ENCODE measurements around the gene EIF4A3.

Gene EIF4A3

DNA sequence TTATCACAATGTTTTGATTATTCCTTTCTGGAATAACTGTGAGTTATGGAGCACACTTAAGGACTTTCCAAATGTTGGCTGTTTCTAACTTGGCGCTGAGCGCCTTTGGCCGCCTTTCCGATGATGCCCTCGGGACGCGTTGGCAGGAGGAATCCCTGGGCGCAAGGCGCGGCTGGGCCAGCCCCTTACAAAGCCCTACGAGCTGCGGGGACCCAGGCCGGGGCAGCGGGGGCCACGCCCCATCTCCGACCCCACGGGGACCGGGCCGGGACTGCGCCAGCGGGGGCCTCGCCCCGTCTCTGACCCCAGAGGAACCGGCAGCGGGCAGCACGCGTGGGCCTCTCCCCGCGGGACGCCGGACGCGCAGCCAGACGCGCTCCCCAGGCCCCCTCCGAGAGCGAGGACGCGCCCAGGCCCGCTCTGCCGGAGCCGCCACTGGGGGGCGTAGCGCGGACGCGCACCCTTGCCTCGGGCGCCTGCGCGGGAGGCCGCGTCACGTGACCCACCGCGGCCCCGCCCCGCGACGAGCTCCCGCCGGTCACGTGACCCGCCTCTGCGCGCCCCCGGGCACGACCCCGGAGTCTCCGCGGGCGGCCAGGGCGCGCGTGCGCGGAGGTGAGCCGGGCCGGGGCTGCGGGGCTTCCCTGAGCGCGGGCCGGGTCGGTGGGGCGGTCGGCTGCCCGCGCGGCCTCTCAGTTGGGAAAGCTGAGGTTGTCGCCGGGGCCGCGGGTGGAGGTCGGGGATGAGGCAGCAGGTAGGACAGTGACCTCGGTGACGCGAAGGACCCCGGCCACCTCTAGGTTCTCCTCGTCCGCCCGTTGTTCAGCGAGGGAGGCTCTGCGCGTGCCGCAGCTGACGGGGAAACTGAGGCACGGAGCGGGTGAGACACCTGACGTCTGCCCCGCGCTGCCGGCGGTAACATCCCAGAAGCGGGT, 45.6 kb downstream of the EIF4A3 start, which contains the start of gene GAA:
GAA (plus strand) TSS at position 571 of the 935 bp plus-strand sequence. CDS start 3,006 bp downstream, outside the sequence.
- peak within 1 kb of the TSS; percentile 78 for H3K4me3 ChIP-seq (ENCODE audit: low read depth, low read length)
- peak; percentile 22 for DNase-seq (ENCODE audit: low read depth)
- TF ChIP-seq, protein P1, sequence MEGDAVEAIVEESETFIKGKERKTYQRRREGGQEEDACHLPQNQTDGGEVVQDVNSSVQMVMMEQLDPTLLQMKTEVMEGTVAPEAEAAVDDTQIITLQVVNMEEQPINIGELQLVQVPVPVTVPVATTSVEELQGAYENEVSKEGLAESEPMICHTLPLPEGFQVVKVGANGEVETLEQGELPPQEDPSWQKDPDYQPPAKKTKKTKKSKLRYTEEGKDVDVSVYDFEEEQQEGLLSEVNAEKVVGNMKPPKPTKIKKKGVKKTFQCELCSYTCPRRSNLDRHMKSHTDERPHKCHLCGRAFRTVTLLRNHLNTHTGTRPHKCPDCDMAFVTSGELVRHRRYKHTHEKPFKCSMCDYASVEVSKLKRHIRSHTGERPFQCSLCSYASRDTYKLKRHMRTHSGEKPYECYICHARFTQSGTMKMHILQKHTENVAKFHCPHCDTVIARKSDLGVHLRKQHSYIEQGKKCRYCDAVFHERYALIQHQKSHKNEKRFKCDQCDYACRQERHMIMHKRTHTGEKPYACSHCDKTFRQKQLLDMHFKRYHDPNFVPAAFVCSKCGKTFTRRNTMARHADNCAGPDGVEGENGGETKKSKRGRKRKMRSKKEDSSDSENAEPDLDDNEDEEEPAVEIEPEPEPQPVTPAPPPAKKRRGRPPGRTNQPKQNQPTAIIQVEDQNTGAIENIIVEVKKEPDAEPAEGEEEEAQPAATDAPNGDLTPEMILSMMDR (IDR thresholded peaks at IDR 0.05; ENCODE audit: low read depth, low read length, missing control alignments): peak; percentile 81

- H3K4me3 ChIP-seq (ENCODE audit: low read depth, low read length): no peak overlapping the region
- no peak for DNase-seq (ENCODE audit: low read depth)
- TF ChIP-seq, protein P1 (IDR thresholded peaks at IDR 0.05; ENCODE audit: low read depth, low read length, missing control alignments): no peak
Measured at GRCh38 chr17:80100035-80100323, 46.9 kb downstream of the EIF4A3 start.

GRCh38 chr17:80099291-80100034, 47.5 kb downstream of the EIF4A3 start:
- H3K4me3 ChIP-seq (ENCODE audit: low read depth, low read length): no peak overlapping the region
- TF ChIP-seq, protein P1 (IDR thresholded peaks at IDR 0.05; ENCODE audit: low read depth, low read length, missing control alignments): no peak
- no peak for DNase-seq (ENCODE audit: low read depth)

GRCh38 chr17:80097844-80098691, 48.9 kb downstream of the EIF4A3 start:
- DNase-seq (ENCODE audit: low read depth): no peak
- no peak overlapping the region for H3K4me3 ChIP-seq (ENCODE audit: low read depth, low read length)
- TF ChIP-seq, protein P1 (IDR thresholded peaks at IDR 0.05; ENCODE audit: low read depth, low read length, missing control alignments): no peak

- no peak overlapping the region for H3K4me3 ChIP-seq (ENCODE audit: low read depth, low read length)
- DNase-seq (ENCODE audit: low read depth): no peak
- TF ChIP-seq, protein P1 (IDR thresholded peaks at IDR 0.05; ENCODE audit: low read depth, low read length, missing control alignments): no peak
Measured at GRCh38 chr17:80097127-80097621, 49.8 kb downstream of the EIF4A3 start.

DNA sequence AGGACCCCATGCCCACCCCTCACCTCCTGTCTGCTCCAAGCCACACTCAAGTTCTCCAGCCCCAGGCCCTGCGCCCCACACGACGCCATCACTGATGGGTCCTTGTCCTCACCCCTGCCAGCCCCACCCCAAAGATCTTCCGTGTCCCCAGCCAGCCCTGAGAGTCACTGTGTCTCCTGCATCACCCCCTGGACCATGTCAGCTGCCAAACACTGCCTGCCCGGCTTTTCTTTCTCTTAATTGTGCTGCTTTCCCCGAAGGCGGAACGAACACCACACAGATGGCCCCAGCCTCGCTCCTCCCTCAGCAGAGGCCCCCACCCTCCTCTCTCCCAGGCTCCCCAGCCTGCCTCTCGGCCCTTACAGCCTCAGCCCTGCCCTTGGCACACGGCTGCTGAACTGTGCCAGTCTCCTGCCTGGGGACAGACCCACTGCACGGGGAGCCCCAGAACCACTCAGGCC, 50.3 kb downstream of the EIF4A3 start:
- DNase-seq (ENCODE audit: low read depth): no peak
- TF ChIP-seq, protein P1 (IDR thresholded peaks at IDR 0.05; ENCODE audit: low read depth, low read length, missing control alignments): no peak
- H3K4me3 ChIP-seq (ENCODE audit: low read depth, low read length): no peak overlapping the region
